Right lobe of liver (tissue), 4 donors: ENCODE measurements around the gene STXBP6.

ENCODE experiments used
- CTCF ChIP-seq, 4 donors: fragments of 200-600 bp in 3 of 4; fragments of 450-650 bp in 1 of 4; IDR thresholded peaks; one replicate each; pipeline versions ENCODE4 v1.5.1 to v1.8.0; 2016 to 2022; ENCODE audit warnings: antibody characterized with exemption in 4 of 4, mild to moderate bottlenecking in 2 of 4
- POLR2A ChIP-seq: fragments of 450-650 bp; IDR thresholded peaks from one replicate; pipeline ENCODE4 v1.6.1; 2017; ENCODE audit warnings: antibody characterized with exemption, mild to moderate bottlenecking
- donor health status: DM: no; HTN: no; CAD: no.
- donor health status: DM: no; HTN: no; CAD: no.
- donor health status: DM: no; HTN: yes; CAD: no.

GRCh38 chr14:24850072-24850471, 199.9 kb downstream of the STXBP6 start:
- TF ChIP-seq CTCF (IDR thresholded peaks at IDR 0.05): no peak
- TF ChIP-seq POLR2A: no peak
